Measurements from ENCODE around the gene MIER1. TPM values are rescaled to one million over a fixed set of nuclear protein-coding genes. Genes with fewer than 3 reads are reported as not detected.
A peak's percentile ranks its signal among the peaks of the same experiment; 100 is the strongest.

Gene MIER1
- polyA plus RNA-seq, 4 donors: 32.4 to 45.4 (median 43.2) TPM

DNA sequence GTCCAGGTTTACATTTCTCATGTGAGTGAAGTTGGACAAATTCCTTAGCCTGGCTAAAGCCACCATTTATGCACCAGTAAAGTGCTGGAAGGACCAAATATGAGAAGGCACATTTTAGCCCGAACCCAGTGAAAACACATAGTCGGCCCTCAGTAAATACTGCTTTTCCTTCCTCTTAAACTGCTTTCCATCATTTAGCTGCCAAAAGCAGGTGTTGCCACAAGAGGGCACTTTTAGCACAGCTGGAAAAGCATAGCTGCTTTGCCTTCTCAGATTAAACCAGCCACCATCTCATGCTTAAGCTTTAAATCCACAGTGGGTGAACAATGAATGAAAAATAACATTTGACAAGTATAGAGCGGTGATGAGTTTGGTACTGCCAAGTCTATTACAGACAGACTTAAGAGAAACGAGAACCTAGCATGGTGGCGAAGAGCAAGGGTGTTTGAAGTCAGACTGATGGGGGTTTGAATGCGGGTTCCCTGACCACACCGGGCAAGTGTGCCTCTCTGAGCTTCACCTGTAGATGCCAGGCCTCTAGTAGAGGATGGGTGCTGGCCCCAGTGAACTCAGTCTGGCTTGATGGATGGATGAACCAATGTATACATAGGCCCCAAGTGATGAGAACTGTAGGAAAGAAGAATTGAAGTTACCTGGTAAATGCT is 71.4 kb downstream of the MIER1 start:
- DNase-seq (ENCODE audit: low read depth in 4 of 4, low spot score in 3 of 4): peak; percentile 33 to 63 (median 38)

DNA sequence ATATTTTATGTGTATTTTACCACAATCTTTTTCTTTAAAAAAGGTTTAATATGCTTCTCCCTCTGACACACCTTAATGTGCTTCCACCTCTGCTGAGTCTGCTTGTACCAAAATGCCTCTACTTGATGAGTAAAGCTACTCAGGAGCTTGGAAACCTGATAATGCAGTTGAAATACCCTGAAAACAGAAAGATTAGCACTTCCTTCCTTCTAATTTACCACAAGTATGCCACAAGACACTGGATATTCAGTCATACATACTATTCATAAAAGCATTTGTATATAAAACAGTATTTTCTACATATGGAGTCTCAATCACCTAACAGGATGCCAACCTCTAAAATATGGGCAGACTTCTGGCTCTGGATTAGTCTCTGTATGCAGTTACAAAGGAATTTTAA is 74.2 kb downstream of the MIER1 start:
- no peak for DNase-seq (ENCODE audit: low read depth in 4 of 4, low spot score in 3 of 4)

DNA sequence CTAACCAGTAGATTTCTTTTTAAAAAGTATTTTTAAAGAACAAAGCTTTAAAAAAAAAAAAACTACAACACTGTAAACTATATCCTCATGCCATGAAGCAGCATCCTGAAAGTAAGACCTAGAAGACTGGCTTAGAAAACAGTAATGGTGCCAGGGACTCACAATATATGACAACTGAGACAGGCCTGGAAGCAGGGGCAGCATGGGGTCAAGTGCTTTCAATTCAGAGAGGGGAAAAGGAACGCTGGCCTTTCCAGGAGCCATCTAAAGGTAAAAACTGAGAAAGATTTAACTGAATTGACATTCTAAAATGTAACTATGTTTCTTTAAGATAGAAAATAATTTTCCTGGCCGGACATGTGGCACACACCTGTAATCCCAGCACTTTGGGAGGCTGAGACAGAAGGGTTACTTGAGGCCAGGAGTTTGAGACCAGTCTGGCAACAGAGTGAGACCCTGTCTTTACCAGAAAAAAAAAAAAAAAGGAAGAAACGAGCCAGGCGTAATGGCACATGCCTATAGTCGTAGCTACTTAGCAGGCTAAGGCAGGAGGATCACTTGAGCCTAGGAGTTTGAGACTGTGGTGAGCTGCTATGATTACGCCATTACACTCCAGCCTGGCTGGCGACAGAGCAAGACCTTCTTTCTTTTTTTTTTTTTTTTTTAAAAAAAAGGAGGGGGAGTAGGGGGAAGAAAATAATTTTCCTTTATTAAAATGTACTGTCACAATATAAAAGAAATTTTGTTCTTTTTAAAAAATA is 75.0 kb downstream of the MIER1 start:
- DNase-seq (ENCODE audit: low read depth in 4 of 4, low spot score in 3 of 4): no peak

DNA sequence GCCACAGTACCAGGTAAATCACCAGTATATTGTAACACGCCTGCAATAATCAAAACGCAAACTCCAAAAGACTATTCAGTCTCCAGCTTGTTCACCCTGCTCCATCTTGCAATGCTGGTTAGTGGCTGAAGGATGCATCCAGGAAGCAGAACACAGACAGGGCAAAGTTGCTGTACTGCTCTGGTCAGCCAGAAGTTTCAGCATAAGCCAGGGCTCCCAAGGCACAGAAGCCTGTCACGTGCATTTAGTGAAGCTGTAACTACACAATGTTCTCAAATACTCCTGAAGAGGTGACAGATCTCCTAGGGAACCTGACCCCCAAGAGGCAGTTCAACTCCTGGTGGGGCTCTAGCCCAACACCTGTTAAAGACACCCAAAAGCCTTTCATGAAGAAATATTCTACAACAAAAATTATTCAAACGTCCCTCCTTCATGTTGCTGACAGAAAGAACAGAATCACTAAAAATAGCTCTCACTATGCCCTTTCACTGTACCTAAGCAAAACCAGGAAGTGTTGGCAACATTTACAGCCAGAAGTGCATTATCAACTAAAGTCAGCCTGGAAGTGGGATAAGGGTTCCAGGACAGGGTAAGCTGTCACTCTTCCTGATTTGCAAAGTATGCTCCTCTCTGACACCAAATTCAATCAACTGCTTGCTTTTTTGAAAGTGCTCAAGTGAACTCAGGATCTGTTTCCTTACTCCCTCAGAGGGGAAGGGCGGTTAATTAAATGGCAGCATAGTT is 77.1 kb downstream of the MIER1 start:
- DNase-seq (ENCODE audit: low read depth in 4 of 4, low spot score in 3 of 4): no peak

DNA sequence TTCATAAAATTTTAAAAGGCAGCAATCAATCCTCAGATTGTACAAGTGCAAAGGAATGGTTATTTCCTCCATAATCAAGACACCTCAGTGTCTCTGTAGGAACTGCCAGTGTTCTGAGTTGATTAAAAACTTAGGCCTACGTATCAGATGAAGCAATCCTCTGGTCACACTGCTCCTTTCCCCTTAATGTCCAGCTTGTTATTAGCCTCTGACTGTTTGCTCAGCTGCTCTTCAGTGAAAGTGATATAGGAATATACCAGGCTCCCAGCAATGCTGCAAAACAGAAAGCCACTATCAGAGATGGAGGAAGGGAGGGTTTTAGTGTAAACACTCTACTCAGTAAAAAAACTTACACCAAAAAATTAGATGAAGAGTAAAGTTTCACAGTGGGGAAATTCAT is 79.4 kb downstream of the MIER1 start:
- DNase-seq (ENCODE audit: low read depth in 4 of 4, low spot score in 3 of 4): no peak

DNA sequence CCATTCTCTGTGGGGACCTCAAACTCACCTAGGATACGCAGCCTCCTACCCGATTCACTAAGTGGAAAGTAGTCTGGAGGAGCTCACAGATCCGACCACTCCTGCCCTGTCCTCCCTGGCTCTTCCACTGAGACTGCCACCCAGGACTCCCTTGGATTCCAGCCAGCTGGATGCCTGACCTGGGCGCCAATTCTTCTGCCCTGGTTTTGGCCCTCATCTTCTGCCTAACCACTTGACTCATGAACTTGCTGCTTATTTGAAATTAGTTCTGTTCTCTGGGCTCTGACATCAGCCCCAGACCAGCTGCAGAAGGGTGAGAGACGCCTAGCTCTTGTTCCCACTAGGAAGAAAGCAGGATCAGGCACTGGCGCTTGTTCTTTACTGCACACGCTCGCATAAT is 80.3 kb downstream of the MIER1 start:
- no peak for DNase-seq (ENCODE audit: low read depth in 4 of 4, low spot score in 3 of 4)

DNA sequence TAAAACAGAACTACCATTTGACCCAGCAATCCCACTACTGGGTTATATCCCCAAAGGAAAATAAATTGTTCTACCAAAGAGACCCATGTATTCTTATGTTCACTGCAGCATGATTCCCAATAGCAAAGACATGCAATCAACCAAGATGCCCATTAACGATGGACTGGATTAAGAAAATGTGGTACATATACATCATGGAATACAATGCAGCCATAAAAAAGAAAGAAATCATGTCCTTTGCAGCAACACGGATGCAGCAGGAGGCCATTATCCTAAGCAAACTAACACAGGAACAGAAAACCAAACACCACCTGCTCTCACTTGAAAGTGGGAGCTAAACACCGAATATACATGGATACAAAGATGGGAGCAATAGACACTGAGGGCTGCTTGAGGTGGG is 85.0 kb downstream of the MIER1 start:
- DNase-seq (ENCODE audit: low read depth in 4 of 4, low spot score in 3 of 4): no peak

DNA sequence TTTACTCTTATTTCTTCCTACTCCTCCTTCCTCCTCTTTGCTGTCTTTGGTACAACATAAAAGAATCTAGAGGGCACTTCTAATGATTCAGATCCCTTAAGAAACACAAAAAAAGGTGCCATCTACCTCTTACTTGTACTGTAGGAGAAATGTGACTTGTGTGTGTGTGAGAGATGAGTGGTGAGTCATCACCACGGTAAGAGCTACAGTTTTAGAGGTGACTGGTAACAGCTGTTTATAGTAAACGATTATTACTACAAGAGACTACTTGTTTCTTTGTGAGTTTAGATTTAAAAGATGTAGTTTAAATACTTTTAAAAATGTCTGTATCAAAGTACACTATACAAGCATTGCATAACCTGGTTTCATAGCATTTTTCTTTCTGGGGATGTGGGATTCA is 88.8 kb downstream of the MIER1 start:
- DNase-seq (ENCODE audit: low read depth in 4 of 4, low spot score in 3 of 4): no peak

DNA sequence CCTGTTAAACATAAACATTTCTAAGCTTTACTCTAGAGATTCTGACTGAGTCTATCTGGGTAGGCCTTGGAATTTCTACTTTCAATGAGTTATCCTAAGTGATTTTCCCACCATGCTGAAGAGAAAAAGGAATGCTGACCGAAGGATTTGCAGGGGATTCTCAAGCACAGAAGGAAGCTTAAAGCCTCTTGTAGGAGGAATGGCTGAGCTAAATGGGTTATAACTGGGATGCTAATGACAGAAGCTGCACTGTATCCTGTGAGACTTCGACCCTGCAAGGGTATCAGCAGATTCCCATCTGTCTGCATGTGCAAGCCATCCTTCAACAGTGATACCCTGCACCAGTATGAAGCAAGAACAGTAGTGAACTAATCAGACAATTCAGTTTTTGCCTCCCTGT is 93.8 kb downstream of the MIER1 start:
- DNase-seq (ENCODE audit: low read depth in 4 of 4, low spot score in 3 of 4): no peak

DNA sequence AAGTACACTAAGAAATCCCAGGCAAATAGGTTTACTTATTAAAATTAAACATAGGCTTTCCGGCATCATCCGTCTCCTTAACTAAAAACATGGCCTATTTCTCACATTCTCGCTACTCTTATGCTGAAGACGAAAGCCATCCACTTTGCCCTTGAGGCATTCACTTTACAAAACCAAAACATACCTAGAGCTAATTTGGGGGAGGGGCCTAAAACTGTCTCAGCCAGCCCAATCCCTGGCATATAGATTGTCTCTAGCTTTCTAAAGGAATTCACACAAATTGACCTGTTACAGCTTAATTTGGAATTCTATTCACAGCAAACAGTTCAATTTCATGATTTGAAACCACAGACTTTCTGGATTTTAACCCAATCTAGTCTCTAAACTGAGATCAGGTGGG is 94.3 kb downstream of the MIER1 start:
- no peak for DNase-seq (ENCODE audit: low read depth in 4 of 4, low spot score in 3 of 4)

DNA sequence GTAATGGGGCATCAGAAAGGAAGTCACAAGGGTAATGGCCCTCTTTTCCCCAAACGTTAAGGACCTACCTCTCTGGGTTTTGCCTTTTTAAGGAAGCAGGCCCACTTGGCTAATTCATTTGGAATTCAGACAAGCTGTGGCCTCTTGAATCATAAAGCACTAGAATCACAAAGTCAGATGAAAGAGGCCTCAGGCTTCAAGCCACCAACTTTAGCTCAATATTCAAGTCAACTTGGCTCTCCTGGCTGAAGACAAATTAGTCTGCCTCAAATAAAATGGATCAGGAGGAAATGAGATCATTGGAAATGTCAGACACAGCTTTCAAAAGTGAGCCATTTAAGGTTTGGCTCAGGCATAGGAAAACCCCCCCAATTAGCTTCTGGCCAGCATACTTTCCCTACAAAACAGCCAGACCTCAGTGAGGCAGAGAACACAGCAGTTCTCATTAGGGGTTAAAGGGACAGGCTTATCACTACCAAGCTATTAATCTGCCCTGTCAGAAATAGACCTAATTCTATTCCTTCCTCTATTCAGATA is 94.9 kb downstream of the MIER1 start:
- no peak for DNase-seq (ENCODE audit: low read depth in 4 of 4, low spot score in 3 of 4)

DNA sequence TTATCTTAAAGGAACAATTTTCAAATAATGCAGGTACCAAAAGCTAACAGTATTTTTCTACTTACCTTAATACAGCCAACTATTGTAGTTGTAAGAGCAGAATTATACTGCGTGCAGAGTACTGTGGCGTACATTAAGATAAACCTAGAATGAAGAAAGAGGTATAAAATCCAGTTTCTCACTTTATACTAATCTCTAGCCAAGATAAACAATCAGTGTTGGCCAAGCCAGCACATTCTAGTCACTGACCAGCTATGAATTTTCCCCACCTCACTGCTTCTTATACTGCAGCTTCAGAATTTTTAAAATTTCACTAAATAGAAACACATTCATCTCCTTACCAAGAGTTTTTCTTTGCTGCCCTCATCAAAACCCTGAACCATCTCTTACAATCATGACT is 95.5 kb downstream of the MIER1 start:
- DNase-seq (ENCODE audit: low read depth in 4 of 4, low spot score in 3 of 4): no peak

DNA sequence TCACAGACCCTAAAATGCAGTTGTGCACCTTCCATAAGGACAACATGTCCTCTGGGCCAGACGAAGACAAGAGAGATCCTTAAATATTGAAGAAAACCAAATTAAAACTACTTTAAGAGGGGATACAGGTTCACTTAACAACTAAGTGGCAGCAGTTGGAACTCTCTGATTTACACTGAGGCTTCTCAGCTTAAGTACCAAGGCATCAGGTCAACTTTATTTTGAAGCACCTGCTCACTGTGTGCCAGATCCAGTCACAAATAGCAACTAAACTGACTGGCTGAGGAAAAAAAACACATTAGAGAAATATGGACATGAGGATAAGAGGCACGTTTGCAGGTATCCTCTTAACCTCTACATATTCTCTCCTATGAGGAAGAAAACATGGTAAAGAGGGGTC is 96.0 kb downstream of the MIER1 start:
- no peak for DNase-seq (ENCODE audit: low read depth in 4 of 4, low spot score in 3 of 4)

DNA sequence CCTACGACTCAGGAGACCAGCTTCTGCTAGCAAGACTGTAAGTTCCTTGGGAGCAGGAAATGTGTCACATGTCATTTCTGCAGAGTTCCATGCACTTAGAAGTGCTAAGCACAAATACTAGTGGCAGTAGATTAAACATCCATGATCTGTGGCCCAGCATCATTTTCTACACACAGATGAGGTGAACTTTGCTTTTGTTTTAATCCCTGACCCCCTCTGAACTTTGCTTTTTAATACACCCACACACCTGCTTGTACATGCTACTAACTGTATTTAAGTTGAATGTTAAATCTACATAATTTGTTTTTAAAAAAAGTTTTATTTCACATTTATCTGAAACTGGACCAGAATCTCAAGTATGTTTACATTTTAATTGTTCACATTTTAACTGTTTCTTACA is 104.7 kb downstream of the MIER1 start:
- DNase-seq (ENCODE audit: low read depth in 4 of 4, low spot score in 3 of 4): no peak

DNA sequence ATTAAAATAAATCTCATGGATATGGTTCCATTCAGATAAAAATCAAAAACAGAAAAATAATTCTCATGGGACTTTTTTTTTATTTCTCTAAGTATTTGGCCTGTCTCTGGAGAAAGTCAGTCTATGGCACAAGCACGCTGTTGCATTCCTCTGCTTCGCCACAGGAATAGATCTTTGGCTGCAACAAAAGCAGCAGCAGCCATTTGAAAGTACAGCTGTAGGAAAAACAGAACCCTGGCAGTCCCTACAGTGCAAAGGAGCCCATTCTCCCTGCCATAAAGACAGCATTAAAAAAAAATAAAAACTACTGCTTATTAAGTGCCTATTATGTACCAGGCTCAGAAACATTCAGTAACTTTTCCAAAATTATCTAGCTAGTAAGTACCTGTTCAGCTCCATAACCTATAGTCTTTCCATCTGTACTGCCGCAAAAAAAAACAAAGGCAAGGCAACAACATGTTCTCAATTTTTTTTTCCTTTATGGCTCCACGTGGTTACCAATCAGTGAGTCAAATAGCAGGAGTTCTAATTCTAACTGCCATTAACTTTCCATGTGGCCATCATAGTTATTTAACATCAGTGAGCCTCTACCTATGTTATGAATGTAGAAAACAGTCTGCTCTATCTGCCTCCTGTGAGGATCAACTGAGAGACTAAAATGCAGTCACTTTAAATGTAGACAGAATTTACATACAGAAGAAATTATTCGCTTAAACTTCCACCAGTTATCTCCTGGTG is 106.5 kb downstream of the MIER1 start:
- DNase-seq (ENCODE audit: low read depth in 4 of 4, low spot score in 3 of 4): no peak

DNA sequence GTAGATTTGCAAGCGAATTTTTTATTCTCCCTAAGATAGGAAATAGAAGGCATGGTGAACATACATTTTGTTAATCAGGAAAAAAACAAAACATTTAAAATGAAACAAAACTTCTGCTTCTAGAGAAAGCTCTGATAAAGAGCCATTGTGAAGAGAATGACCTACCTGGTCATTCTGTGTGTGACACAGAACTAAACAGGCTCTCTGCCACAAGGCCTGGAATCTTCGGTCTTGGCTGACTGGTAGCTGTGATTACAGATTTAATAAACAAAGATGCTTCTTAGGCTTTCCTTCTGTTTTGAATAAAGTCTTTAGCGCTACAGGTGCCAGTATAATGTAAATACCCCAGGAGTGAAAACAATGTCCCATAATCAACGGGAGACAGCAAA is 107.1 kb downstream of the MIER1 start:
- DNase-seq (ENCODE audit: low read depth in 4 of 4, low spot score in 3 of 4): no peak

Other genes starting within 250 kb of the MIER1 start
- gene DYNLT5, start 172.5 kb upstream of the MIER1 start, polyA plus RNA-seq (ENCODE audit: insufficient read length in 4 of 4): 1 to 10 TPM; 1.4 to 3.6 (median 2.0) TPM
- gene INSL5, start 123.7 kb upstream of the MIER1 start, polyA plus RNA-seq (ENCODE audit: insufficient read length in 4 of 4): under 1 TPM; 0.22 to 0.36 (median 0.26) TPM
- 10 to 100 TPM; 12.7 to 15.7 (median 15.0) TPM for gene DNAI4, start 134 bp upstream of the MIER1 start, polyA plus RNA-seq (ENCODE audit: insufficient read length in 4 of 4)
- 10 to 100 TPM; 12.6 to 18.4 (median 15.9) TPM for gene SLC35D1, start 129.2 kb downstream of the MIER1 start, polyA plus RNA-seq (ENCODE audit: insufficient read length in 4 of 4)
- under 1 TPM in 1 of 4 donors, not detected in 3; 0.10 TPM for gene C1orf141, start 210.0 kb downstream of the MIER1 start, polyA plus RNA-seq (ENCODE audit: insufficient read length in 4 of 4)
- gene IL23R, start 241.5 kb downstream of the MIER1 start, polyA plus RNA-seq (ENCODE audit: insufficient read length in 4 of 4): under 1 TPM in 1 of 4 donors, not detected in 3; 0.04 TPM